Activated CD4-positive, alpha-beta T cell treated with anti-CD3 and anti-CD28 coated beads for 36 hours (primary cell): ENCODE measurements around the gene NPAS3. TPM values are rescaled to one million over a fixed set of nuclear protein-coding genes. Genes with fewer than 3 reads are reported as not detected.

Experiments
- ATAC-seq: fragments of 200-7000 bp; cut with Tn5 transposase; one replicate; pipeline ENCODE4 v1.10.0; 2021; ENCODE audit warnings: mild to moderate bottlenecking, moderate library complexity
- CTCF ChIA-PET: fragments of 350-600 bp; sonication (Branson Sonifier 250); formaldehyde crosslinking; loops from one replicate; lab custom pipeline; 2021; ENCODE audit warnings: antibody characterized with exemption; lab: Charles Lee
- POLR2A ChIA-PET: fragments of 350-600 bp; sonication (Branson Sonifier 250); formaldehyde crosslinking; loops from one replicate; lab custom pipeline; 2021; ENCODE audit warnings: antibody characterized with exemption, inconsistent platforms; lab: Charles Lee
- DNase-seq: peaks from one replicate; pipeline ENCODE4 v3.0.0-alpha.2; 2020
- H3K27ac Mint-ChIP-seq: one replicate; pipeline ENCODE4 v1.8.0; 2021; ENCODE audit warnings: mixed read lengths
- H3K27me3 Mint-ChIP-seq: one replicate; pipeline ENCODE4 v1.8.0; 2021; ENCODE audit warnings: mixed read lengths
- H3K36me3 Mint-ChIP-seq: one replicate; pipeline ENCODE4 v1.8.0; 2021; ENCODE audit warnings: low read depth, mixed read lengths
- H3K4me1 Mint-ChIP-seq: one replicate; pipeline ENCODE4 v1.8.0; 2021; ENCODE audit warnings: mixed read lengths
- H3K4me3 Mint-ChIP-seq: one replicate; pipeline ENCODE4 v1.8.0; 2021; ENCODE audit warnings: mild to moderate bottlenecking, moderate library complexity, mixed read lengths
- H3K9me3 Mint-ChIP-seq: one replicate; pipeline ENCODE4 v1.8.0; 2021; ENCODE audit warnings: low read depth, mixed read lengths
- intact Hi-C, 2 experiments: fragments of 100-400 bp; cut with DNase I in 1 of 2; cut with micrococcal nuclease in 1 of 2; formaldehyde crosslinking; loops; one replicate each; pipeline versions ENCODE4 v1.14.2 to v1.15.1; 2022 to 2024; cut with DNase I, micrococcal nuclease
- total RNA-seq, 2 experiments: library from RNA; stranded (reverse); gene quantifications; one replicate each; pipeline ENCODE4 v1.2.3, GENCODE V29; 2021

Gene NPAS3
- total RNA-seq, 2 experiments from 2014 or later, result not detected

DNA sequence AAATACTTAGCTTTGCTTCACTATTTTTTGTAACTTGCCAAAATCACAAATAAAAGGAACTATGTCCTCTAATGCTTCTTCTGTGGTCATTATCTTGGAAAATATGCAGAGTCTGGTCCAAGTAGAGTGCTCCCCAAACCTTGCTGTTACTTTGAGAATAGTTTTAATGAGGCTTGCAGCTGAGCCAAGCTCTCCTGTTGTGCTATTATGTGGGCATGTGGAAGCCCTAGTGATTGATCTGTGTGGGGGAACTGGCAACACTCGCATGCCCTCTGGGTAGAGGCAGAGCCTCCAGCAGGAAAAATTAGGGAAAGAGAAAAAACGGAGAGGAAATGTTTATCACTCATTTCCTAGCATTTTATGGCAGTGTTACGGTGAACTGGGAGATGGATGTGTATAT is 539.1 kb downstream of the NPAS3 start:
- Mint-ChIP-seq H3K36me3 (no peaks in the 10 kb centered on the region), H3K9me3 (no peaks in the 10 kb centered on the region), H3K27ac (no peak overlapping the region), H3K4me1 (no peaks in the 10 kb centered on the region), H3K4me3 (no peak overlapping the region), H3K27me3 (peaks cover 5% of the 10 kb centered on the region)
- intact Hi-C loops, result loop anchor here (5.0 to 10.0 kb wide), 2 partner anchors 315 to 827 kb away; no protein-coding TSS in a partner anchor
- ChIA-PET CTCF (no interaction called here), POLR2A (no interaction called here)
- no peak for DNase-seq
- no peak for ATAC-seq

DNA sequence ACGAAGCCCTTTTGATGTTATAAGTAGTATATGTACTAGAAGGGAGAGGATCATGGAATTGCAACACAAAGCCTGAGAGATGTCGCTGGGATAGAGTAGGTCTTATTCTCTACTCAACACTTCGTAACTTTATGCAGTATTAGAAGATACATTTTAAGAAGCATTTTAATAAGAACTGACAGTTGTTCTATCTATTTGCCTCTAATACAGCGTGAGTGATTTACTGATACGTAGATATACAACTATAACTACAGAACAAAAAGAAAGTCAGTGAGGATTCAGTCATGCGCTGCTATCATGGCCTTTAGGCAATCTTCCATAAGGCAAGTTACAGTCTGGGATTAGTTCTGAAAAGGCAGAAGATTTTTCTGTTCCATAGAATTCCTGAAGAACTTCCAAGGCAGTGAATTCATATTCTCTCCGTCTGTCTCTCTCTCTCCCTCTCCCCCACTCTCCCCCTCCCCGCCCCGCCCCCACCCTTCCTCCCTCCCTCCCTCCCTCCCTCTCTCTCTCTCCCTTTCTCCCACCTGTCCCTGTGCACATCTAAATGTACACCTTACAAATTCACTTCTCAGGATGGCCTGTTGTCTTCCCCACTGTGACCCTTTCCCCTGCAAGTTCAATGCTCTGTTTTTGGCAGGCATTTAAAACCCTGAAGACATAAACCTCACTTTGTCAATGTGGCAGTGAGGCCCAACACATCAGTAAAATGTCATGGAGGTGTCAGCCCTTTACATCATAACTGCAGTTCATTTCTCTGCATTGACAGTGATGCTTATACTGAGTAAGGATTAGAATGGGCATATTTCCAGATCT is 541.6 kb downstream of the NPAS3 start:
- ATAC-seq (no peak), DNase-seq (no peak)
- H3K4me3 Mint-ChIP-seq, result no peak overlapping the region
- H3K4me1 Mint-ChIP-seq, result no peaks in the 10 kb centered on the region
- POLR2A ChIA-PET, result no interaction called here
- intact Hi-C loops, result no loop called here
- no peak overlapping the region for H3K27ac Mint-ChIP-seq
- H3K9me3 Mint-ChIP-seq, result no peaks in the 10 kb centered on the region
- CTCF ChIA-PET, result no interaction called here
- peaks cover 16% of the 10 kb centered on the region for H3K27me3 Mint-ChIP-seq
- H3K36me3 Mint-ChIP-seq, result no peaks in the 10 kb centered on the region

DNA sequence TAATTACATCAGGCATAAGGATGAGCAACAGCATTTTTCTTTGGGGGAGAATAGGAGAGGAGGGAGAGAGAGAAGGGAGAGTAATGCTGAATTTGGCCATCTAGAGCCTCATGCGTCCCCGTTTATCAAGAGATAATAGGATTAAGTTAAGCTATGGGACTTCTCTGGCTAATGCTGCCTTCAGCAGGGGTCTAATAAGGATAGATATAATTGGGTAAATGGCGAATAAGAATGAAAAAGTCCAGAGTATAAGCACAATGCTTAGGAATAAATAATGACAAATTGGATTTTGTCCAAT is 542.2 kb downstream of the NPAS3 start:
- POLR2A ChIA-PET, result no interaction called here
- H3K27me3 Mint-ChIP-seq, result peaks cover 20% of the 10 kb centered on the region

DNA sequence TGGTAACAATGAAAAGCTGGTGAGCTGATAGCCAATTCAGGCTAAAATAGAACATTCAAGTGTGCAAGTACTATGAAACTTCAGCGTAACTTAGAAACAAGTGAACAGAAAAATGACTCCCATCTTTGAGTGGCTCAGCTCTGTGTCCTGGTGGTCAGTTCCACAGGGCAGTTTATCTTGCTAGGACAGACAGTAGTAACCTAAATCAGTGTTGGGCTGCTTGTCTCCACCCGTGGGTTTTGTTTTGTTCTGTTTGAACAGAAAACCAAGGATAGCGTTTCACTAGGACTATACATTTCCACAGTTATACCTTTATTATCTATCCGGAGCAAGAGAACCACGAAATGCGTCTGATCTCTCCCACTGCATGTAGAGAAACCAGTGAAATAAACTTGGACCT is 544.4 kb downstream of the NPAS3 start:
- DNase-seq (no peak), ATAC-seq (no peak)
- POLR2A ChIA-PET, result no interaction called here
- intact Hi-C loops, result no loop called here
- Mint-ChIP-seq H3K36me3 (no peaks in the 10 kb centered on the region), H3K4me1 (no peaks in the 10 kb centered on the region), H3K27me3 (peaks cover 20% of the 10 kb centered on the region), H3K4me3 (no peak overlapping the region), H3K9me3 (no peaks in the 10 kb centered on the region), H3K27ac (no peak overlapping the region)
- CTCF ChIA-PET, result no interaction called here

More for the DNA sequence above, 542.2 kb downstream of the NPAS3 start:
- no peak for ATAC-seq
- H3K9me3 Mint-ChIP-seq, result no peaks in the 10 kb centered on the region
- no peak overlapping the region for H3K27ac Mint-ChIP-seq
- intact Hi-C loops, result no loop called here
- no peak for DNase-seq
- no peak overlapping the region for H3K4me3 Mint-ChIP-seq
- H3K36me3 Mint-ChIP-seq, result no peaks in the 10 kb centered on the region
- CTCF ChIA-PET, result no interaction called here
- no peaks in the 10 kb centered on the region for H3K4me1 Mint-ChIP-seq

DNA sequence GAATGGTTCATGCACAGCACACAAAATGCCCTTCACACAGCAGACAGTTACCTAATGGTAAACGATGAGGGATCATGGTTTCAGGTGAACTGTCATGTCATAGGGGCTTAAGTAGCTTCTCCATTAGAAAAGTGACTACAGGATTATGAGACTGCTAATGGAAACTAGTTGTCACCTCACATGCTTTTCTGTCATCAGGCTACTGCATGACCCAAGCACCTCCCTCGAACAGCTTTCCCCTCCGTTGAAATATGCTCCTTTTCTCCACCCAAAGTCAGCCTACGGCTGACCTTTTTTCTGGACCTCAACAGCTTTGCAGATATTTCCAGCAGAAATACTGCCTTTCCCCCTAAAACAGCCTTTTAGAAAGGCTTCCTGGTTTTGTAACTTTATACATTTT is 544.9 kb downstream of the NPAS3 start:
- no peak overlapping the region for H3K27ac Mint-ChIP-seq
- no peak for DNase-seq
- intact Hi-C loops, result no loop called here
- H3K36me3 Mint-ChIP-seq, result no peaks in the 10 kb centered on the region
- peaks cover 20% of the 10 kb centered on the region for H3K27me3 Mint-ChIP-seq
- no peak for ATAC-seq
- H3K9me3 Mint-ChIP-seq, result no peaks in the 10 kb centered on the region
- no peaks in the 10 kb centered on the region for H3K4me1 Mint-ChIP-seq
- ChIA-PET CTCF (no interaction called here), POLR2A (no interaction called here)
- no peak overlapping the region for H3K4me3 Mint-ChIP-seq

DNA sequence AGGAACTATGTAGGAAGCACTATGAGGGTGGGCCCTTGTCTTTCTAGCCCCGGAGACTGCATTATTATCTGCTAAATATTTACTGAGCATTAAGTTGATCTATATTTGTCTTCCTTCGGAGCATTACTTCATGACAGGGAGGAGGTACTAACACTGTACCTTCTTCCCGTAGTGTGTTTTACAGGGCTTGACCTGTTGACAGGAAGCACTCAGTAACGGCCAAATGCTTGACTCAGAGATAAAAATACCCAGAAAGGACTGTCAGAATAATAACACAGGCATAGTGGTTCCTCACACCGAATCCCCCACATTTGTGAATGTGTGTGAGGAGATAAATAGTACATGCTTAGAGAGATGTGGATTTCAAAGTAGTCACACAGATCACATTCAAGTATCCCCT is 545.6 kb downstream of the NPAS3 start:
- H3K4me1 Mint-ChIP-seq, result no peaks in the 10 kb centered on the region
- no peak overlapping the region for H3K4me3 Mint-ChIP-seq
- CTCF ChIA-PET, result no interaction called here
- no peaks in the 10 kb centered on the region for H3K36me3 Mint-ChIP-seq
- ATAC-seq (no peak), DNase-seq (no peak)
- peaks cover 20% of the 10 kb centered on the region for H3K27me3 Mint-ChIP-seq
- POLR2A ChIA-PET, result no interaction called here
- no peak overlapping the region for H3K27ac Mint-ChIP-seq
- no peaks in the 10 kb centered on the region for H3K9me3 Mint-ChIP-seq
- intact Hi-C loops, result no loop called here

DNA sequence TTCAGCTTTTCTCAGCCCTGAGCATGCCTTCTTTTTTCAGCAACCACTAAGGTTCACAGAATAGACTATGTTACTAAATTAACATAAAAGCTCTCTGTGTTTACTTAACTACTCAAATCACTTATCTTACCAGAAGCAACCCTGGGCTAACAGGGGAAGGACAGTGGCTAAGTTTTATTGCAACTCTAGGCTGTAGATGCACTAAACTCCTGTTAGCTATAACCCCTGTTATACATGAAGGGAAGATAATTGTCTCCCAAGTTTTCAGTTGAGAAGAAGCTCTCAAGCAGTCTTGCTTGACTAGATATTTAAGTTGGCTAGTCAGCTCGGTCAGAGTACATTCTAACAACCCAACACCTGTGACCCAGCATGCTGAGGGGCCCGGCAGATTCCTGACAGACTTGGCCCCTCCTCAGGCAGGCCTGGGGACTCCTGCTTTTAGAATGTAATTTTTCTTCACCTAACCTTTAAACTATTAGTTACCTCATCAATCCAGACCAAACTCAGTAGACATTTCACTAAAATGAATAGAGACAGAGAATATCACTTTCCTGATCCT is 547.7 kb downstream of the NPAS3 start:
- H3K4me1 Mint-ChIP-seq, result no peaks in the 10 kb centered on the region
- CTCF ChIA-PET, result interaction anchor here (0.6 kb wide), 1 partner anchor 420 kb away, joined by 3 read pairs; no protein-coding TSS in a partner anchor
- H3K9me3 Mint-ChIP-seq, result no peaks in the 10 kb centered on the region
- H3K27ac Mint-ChIP-seq, result no peak overlapping the region
- DNase-seq, result no peak
- intact Hi-C loops, result no loop called here
- H3K4me3 Mint-ChIP-seq, result no peak overlapping the region
- no peaks in the 10 kb centered on the region for H3K36me3 Mint-ChIP-seq
- POLR2A ChIA-PET, result no interaction called here
- H3K27me3 Mint-ChIP-seq, result peaks cover 17% of the 10 kb centered on the region
- no peak for ATAC-seq

DNA sequence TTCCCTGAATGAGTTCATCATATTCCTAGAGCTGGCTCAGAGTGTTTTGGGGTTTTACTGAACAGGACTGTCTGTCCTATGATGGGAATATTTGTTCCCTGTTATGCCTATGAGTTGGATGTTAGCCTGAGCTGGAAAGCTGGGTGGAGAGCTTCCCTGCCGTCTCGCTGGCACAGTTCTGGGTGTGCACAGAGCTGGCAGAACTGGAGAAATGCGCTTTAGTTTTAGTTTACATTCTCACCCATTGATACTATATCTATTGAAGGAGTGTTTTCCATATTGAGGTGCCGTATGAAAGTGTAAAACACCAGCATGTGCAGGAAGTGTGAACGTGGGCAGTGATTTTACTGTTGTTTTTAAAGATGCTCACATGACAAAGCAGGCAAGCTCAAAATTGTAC is 549.9 kb downstream of the NPAS3 start:
- POLR2A ChIA-PET, result no interaction called here
- peaks cover 15% of the 10 kb centered on the region for H3K27me3 Mint-ChIP-seq
- no peaks in the 10 kb centered on the region for H3K36me3 Mint-ChIP-seq

DNA sequence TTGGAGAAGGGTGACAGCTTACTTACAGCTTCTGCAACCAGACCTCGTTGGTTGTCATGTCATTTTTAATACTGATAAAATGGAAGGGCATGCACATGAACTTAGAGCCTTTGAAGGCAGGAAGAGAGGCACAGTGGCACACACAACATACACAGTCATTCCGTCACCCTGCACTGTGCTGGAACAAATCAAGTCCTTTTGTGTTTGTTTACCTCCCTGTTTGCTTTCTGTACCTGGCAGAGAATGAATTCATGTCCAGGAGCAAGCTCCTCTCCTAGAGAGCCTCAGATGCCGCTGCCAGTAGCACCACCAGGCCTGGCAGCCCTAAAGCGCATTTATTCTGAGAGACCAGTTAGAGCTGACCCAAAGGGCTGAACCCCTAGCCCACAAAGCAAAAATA is 551.9 kb downstream of the NPAS3 start:
- ChIA-PET CTCF (interaction anchor here (0.6 to 0.7 kb wide), 2 partner anchors 34 to 109 kb away, joined by 3 to 5 read pairs; no protein-coding TSS in a partner anchor), POLR2A (interaction anchor here (0.7 kb wide), 2 partner anchors 53 to 341 kb away, joined by 3 to 5 read pairs; no protein-coding TSS in a partner anchor)
- H3K4me1 Mint-ChIP-seq, result no peaks in the 10 kb centered on the region
- intact Hi-C loops, result no loop called here
- H3K4me3 Mint-ChIP-seq, result no peak overlapping the region
- peaks cover 6% of the 10 kb centered on the region for H3K9me3 Mint-ChIP-seq
- peaks cover 4% of the 10 kb centered on the region for H3K27me3 Mint-ChIP-seq
- H3K36me3 Mint-ChIP-seq, result no peaks in the 10 kb centered on the region
- ATAC-seq (no peak), DNase-seq (no peak)
- no peak overlapping the region for H3K27ac Mint-ChIP-seq

More for the DNA sequence above, 549.9 kb downstream of the NPAS3 start:
- DNase-seq (no peak), ATAC-seq (no peak)
- H3K9me3 Mint-ChIP-seq, result no peaks in the 10 kb centered on the region
- H3K4me3 Mint-ChIP-seq, result no peak overlapping the region
- intact Hi-C loops, result no loop called here
- H3K4me1 Mint-ChIP-seq, result no peaks in the 10 kb centered on the region
- no peak overlapping the region for H3K27ac Mint-ChIP-seq
- CTCF ChIA-PET, result no interaction called here

DNA sequence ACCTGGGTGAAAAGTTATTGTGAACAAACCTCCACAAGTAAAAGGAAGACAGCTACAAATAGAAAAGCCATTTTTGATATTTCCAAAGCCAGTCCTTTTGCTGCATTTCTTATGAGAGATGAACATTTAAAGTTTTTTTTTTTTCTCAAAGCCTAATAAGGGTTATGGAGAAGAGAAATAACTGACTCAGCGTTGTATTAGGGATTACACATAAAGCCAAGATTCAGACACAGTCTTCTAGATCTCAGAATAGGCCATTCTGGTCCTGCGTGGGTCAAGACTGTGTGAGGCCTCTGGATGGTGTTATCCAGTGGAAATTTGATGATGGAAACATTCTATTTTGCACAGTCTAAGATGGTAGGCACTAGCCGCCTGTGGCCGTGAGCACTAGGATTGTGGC is 552.4 kb downstream of the NPAS3 start:
- ChIA-PET CTCF (interaction anchor here (0.6 kb wide), 1 partner anchor 110 kb away, joined by 5 read pairs; no protein-coding TSS in a partner anchor), POLR2A (interaction anchor here (0.7 kb wide), 2 partner anchors 54 to 342 kb away, joined by 3 to 5 read pairs; no protein-coding TSS in a partner anchor)
- ATAC-seq, result no peak
- Mint-ChIP-seq H3K27ac (no peak overlapping the region), H3K36me3 (no peaks in the 10 kb centered on the region), H3K27me3 (peaks cover 2% of the 10 kb centered on the region), H3K9me3 (peaks cover 6% of the 10 kb centered on the region), H3K4me1 (no peaks in the 10 kb centered on the region), H3K4me3 (no peak overlapping the region)
- intact Hi-C loops, result no loop called here
- no peak for DNase-seq

DNA sequence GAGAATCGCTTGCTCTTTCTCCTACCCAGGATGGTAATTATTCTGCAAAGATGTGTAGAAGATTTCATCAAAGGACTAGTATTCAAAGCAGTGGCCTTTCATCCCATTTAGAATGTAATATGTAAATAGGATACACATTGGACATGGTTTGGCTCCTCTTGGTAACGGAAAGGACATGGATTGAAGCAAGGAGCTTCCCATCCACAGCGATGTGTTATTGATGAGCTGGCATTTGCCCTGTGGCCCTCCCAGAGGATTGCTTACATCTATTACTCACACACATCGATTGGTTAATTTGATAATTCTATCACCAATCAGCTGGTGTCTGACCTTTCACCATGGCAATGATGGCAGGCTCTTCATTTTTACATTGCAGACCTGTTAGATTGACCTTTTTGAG is 553.8 kb downstream of the NPAS3 start:
- H3K27me3 Mint-ChIP-seq, result peaks cover 4% of the 10 kb centered on the region
- ChIA-PET CTCF (interaction anchor here (0.6 to 1.1 kb wide), 2 partner anchors 10 to 377 kb away, joined by 3 to 6 read pairs; no protein-coding TSS in a partner anchor), POLR2A (no interaction called here)
- H3K4me1 Mint-ChIP-seq, result no peaks in the 10 kb centered on the region
- DNase-seq, result no peak
- ATAC-seq, result no peak
- intact Hi-C loops, result no loop called here
- no peak overlapping the region for H3K27ac Mint-ChIP-seq
- H3K4me3 Mint-ChIP-seq, result no peak overlapping the region
- no peaks in the 10 kb centered on the region for H3K36me3 Mint-ChIP-seq
- H3K9me3 Mint-ChIP-seq, result peaks cover 6% of the 10 kb centered on the region

DNA sequence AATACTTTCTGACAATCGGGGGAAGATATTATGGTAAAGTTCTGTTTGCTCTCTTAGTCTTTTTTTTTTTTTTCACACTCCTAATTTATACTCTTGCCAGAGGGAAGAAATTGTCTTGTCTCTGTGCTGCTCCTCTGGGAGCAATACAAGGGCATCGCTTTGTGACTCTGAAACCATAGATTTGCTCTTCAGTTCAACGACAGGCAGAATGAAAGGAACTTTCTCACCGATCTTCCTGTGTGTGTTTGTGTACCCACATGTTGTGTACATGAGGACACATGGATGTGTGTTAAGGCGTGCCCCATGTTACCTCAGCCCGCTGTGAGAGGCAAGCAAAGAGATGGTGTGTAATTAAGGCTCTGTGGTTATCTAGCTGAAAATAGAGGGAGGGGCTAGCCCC is 554.6 kb downstream of the NPAS3 start:
- H3K9me3 Mint-ChIP-seq, result peaks cover 6% of the 10 kb centered on the region
- peaks cover 4% of the 10 kb centered on the region for H3K27me3 Mint-ChIP-seq
- POLR2A ChIA-PET, result no interaction called here
- no peak overlapping the region for H3K4me3 Mint-ChIP-seq
- CTCF ChIA-PET, result interaction anchor here (1.1 kb wide), 1 partner anchor 9 kb away, joined by 6 read pairs; no protein-coding TSS in a partner anchor
- no peaks in the 10 kb centered on the region for H3K36me3 Mint-ChIP-seq
- no peaks in the 10 kb centered on the region for H3K4me1 Mint-ChIP-seq
- DNase-seq (no peak), ATAC-seq (no peak)
- H3K27ac Mint-ChIP-seq, result no peak overlapping the region
- intact Hi-C loops, result no loop called here
